K562 treated with DMSO at 1 percent for 4 hours (cell line): Measurements from ENCODE around the gene CFAP68. TPM values are rescaled to one million over a fixed set of nuclear protein-coding genes. Genes with fewer than 3 reads are reported as not detected.

Source experiments
- total RNA-seq: library from RNA; unstranded; fragments of 300-600 nt; gene quantifications from 2 replicates; pipeline ENCODE4 v1.2.3, GENCODE V29; 2022; ENCODE audit not compliant: insufficient read depth

The CFAP68 gene, protein sequence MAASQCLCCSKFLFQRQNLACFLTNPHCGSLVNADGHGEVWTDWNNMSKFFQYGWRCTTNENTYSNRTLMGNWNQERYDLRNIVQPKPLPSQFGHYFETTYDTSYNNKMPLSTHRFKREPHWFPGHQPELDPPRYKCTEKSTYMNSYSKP
- 23.6 and 32.1 TPM in 2 replicates for total RNA-seq

DNA sequence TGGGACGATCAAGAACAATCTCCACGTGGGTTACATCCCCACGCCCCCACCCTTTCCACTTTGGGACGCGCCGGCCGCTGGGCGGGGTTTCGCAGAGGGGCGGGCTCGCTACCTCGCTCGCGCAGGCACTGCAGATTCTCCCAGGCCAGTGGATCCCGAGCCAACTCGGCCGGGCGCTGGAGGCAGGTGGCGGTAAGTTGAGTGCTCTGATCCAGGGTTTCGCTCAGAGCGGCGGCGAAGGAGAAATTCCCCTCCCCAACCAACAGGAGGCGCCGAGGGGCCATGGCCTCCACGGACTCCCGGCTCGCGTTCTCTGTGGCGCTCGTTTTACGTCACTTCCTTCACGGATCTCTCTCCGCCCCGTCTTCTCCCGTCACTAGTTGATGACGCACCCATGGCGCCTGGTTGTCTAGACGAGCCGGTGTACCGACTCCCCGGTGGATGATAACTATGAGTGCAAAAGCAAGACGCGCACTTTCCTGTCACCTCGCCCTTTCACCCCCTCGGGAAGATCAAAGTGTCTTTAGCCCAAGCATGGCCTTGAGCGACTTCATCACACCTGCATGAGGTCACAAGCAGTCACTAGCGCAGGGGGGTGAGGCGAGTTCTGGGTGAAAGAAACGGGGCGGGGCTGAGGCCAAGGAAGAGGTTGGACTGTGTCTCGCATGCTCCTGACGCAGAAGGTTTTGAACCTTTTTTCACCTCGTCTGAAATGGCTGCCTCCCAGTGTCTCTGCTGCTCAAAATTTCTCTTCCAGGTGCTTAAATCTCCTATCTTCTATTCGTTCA, at the start of gene CFAP68, which contains the start of gene FDXACB1:
Gene CFAP68, plus strand, starts transcription at position 693 of the 788 bp plus-strand sequence. Its CDS starts 20 bp downstream, at position 713.
Gene FDXACB1, minus strand, starts transcription at position 317 of the 788 bp plus-strand sequence. Its CDS starts 33 bp downstream, at position 284.

DNA sequence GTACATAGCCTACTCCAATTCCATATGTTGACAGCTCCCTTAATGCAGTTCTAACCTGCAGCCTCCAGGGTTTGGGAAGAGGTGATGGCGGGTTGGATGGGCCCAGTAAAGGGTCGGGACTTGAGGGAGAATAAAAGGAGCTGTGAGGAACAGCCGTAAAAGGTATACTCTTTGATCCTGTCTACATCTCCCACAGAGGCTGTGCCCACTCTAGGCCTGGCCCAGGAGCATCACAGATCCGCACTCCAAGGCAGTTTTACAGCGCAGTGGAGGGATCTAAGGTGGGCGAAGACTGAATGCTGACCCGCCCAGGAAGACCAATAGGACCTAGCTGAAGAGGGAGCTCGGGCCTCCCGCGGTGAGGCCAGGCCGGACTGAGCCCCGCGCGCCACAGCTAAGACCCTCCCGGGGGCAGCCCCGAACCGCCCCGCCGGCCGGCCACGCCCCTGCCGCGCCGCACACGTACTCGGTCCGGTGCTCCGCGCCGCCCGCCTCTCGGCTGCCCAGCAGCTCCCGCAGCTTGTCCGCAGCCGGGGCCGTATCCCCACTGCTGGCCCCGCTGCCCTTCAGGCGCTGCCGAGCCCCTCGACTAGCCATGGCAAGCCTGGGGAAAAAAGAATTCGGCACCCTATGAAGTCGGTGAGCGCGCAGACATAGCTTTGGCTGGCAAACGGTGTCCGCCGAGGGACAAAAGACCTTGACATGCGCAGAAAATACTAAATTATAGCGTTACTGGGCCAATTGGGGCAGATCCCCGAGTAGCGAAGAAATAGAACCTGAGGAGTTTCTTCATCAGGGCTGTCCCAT, 8.3 kb upstream of the CFAP68 start, which contains the start of gene ALG9:
Gene ALG9, minus strand, starts transcription at position 696 of the 807 bp plus-strand sequence. Its CDS starts 99 bp downstream, at position 597.

DNA sequence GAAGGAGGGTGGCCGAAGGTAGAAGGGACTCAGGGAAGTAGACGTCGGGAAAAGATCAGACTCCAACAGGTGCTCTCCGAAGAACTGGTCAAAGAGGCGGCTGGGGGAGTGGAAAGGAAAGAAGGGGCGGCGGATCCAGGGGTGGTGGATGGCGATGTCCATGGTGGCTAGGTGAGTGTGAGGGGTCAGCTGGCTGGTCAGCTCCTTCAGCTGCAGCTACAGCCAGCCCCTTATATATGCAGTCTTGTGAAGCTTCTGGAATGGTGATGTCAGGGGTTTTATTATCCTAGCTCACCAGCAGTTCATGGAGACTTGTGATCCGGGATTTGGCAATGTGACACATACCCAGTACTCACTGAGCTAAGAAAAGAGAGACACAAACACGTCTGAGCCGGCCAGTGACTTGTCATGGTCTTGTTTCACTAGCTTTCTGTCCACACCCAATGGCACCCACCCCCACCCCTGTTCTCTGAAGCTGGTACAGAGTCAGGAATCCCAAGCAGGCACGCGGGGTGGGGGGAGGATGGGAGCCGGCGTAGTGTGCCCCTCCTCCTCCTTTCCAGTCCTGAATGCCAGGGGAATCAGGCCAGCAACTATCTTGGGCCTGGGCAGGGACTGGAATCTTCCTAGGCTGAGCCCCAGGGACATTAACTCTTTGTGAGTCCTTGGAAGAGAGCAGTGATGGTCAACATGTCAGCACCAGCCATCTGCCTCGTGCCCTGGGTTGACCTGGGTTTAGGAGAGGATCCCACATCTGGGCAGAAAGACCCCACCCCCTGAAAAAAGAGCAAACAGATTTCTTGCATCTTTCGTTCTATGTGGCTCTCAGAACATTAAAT, 32.4 kb downstream of the CFAP68 start, which contains the start of gene CRYAB:
Gene CRYAB, minus strand, starts transcription at position 208 of the 839 bp plus-strand sequence. Its CDS starts 46 bp downstream, at position 162.

DNA sequence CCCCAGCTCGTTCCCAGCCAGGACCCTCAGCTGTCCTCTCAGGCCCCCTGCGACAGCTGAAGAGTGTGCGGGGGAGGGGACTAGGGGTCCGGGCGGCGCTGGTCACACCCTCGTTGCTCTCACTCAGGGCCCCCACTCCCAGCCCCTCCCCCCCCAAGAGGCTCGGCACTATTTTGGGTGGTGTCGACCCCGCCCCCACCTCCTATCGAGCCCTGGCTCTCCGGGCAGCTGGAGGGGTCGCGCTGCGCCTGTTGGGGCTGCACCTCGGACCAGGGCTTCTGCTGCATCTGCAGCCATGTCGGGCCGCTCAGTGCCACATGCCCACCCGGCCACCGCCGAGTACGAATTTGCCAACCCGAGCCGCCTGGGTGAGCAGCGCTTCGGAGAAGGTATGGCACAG, 33.2 kb downstream of the CFAP68 start, which contains the start of gene HSPB2:
Gene HSPB2, plus strand, starts transcription at position 200 of the 400 bp plus-strand sequence. Its CDS starts 96 bp downstream, at position 296.

DNA sequence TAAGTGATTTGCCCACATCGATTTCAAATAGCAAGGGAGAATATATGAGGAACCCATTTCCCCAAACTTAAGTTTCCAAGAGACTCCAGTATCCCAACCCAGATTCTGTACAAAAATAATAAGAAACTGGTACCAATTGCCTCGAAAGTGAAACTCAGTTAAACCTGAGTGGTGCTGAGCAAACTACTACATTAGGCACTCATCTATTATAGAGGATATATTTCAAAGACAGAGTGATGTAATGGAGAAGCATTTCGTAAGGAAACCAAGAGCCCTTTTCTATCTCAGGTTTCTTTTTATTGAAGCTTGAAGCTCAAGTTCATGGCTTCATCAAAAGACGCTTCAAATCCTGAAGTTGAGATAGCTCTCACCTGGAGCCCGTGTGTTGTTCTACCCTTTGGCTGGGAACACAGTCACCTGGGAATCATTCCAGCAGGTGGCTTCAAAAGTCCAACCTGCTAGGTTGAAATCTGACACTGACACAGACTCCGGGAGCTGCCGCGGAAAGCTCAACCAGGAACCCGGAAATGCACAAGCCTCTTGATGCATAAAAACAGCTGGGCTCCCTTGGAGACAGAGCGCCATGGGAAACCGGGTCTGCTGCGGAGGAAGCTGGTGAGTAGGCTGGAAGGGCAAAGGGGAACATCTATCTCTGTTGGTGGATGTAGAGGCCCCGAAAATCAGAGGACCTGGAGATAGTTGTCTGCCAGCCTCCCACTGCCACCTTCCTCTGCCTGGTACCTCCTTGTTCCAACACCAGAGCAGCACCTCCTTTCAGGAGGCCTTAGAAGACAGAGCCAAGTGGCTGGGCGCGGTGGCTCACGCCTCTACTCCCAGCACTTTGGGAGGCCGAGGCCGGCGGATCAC, 39.3 kb downstream of the CFAP68 start, which contains the start of gene C11orf52:
Gene C11orf52, plus strand, starts transcription at position 524 of the 867 bp plus-strand sequence. Its CDS starts 60 bp downstream, at position 584.

Other genes starting within 250 kb of the CFAP68 start
- gene PPP2R1B, start 113.2 kb upstream of the CFAP68 start, total RNA-seq = 10.3 and 13.1 TPM in 2 replicates
- gene ALG9, start 8.0 kb upstream of the CFAP68 start, total RNA-seq = 13.7 and 16.7 TPM in 2 replicates
- gene FDXACB1, start 376 bp upstream of the CFAP68 start, total RNA-seq = 0.74 and 0.84 TPM in 2 replicates
- not detected in 2 replicates for gene CRYAB, start 32.2 kb downstream of the CFAP68 start, total RNA-seq
- gene HSPB2, start 33.2 kb downstream of the CFAP68 start, total RNA-seq = not detected in 2 replicates
- 0.71 TPM in 1 of 2 replicates, not detected in the other for gene C11orf52, start 39.4 kb downstream of the CFAP68 start, total RNA-seq
- gene DIXDC1, start 57.8 kb downstream of the CFAP68 start, total RNA-seq = 1.4 and 1.9 TPM in 2 replicates
- gene DLAT, start 145.9 kb downstream of the CFAP68 start, total RNA-seq = 35.0 and 35.8 TPM in 2 replicates
- gene PIH1D2, start 194.5 kb downstream of the CFAP68 start, total RNA-seq = 1.2 TPM in 1 of 2 replicates, not detected in the other
- 13.3 and 13.5 TPM in 2 replicates for gene NKAPD1, start 194.8 kb downstream of the CFAP68 start, total RNA-seq
- 45.8 and 65.1 TPM in 2 replicates for gene TIMM8B, start 207.2 kb downstream of the CFAP68 start, total RNA-seq
- gene SDHD, start 207.3 kb downstream of the CFAP68 start, total RNA-seq = 96.8 and 108 TPM in 2 replicates